ENCODE data around the gene MRPL20.

Gene MRPL20

DNA sequence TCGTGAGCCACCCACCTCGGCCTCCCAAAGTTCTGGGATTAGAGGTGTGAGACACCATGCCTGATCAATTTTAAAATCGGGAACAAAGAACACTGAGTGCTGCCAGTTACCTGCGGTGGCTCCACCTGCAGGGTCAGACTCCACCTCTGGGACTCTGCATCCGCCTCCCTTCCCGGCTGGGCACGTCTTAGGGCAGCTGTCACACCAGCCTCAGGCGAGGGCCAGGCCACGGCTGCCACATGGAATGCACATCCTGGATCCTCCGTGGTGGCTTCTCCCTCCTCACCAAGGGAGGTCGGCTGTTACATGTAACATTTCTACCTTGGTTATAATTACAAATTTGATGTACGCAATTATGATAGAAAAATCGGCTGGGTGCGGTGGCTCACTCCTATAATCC, 42.8 kb downstream of the MRPL20 start:
- TF ChIP-seq, protein P1, sequence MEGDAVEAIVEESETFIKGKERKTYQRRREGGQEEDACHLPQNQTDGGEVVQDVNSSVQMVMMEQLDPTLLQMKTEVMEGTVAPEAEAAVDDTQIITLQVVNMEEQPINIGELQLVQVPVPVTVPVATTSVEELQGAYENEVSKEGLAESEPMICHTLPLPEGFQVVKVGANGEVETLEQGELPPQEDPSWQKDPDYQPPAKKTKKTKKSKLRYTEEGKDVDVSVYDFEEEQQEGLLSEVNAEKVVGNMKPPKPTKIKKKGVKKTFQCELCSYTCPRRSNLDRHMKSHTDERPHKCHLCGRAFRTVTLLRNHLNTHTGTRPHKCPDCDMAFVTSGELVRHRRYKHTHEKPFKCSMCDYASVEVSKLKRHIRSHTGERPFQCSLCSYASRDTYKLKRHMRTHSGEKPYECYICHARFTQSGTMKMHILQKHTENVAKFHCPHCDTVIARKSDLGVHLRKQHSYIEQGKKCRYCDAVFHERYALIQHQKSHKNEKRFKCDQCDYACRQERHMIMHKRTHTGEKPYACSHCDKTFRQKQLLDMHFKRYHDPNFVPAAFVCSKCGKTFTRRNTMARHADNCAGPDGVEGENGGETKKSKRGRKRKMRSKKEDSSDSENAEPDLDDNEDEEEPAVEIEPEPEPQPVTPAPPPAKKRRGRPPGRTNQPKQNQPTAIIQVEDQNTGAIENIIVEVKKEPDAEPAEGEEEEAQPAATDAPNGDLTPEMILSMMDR (IDR thresholded peaks at IDR 0.05; ENCODE audit: low read length, missing control alignments) = no peak
- DNase-seq (ENCODE audit: low read depth) = no peak
- no peak overlapping the region for H3K4me3 ChIP-seq (replicated peaks; ENCODE audit: low read depth, low read length)

DNA sequence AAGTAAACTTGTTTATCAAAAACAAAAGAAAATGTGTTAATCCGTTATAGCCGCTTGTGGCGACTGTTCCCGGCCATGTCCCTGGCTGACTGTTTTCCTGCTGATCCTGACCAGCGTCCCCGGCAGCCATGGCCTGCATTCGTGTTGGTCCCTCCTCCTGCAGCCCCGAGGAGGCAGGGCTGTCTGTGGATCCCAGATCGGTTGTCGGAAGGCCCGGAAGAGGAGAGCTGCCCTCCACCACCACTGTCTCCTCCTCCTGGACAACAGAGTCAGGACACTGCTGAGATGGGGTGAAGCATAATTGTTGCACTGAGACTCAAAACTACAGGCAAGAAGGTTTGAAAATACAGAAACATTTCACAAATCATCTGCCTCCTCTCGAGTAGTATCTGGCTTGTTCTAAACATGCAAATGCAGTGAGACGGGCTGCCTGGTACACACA, 45.1 kb downstream of the MRPL20 start:
- peak; percentile 79 for DNase-seq (ENCODE audit: low read depth)
- H3K4me3 ChIP-seq (replicated peaks; ENCODE audit: low read depth, low read length) = no peak overlapping the region
- TF ChIP-seq, protein P1 (IDR thresholded peaks at IDR 0.05; ENCODE audit: low read length, missing control alignments) = peak; percentile 7

DNA sequence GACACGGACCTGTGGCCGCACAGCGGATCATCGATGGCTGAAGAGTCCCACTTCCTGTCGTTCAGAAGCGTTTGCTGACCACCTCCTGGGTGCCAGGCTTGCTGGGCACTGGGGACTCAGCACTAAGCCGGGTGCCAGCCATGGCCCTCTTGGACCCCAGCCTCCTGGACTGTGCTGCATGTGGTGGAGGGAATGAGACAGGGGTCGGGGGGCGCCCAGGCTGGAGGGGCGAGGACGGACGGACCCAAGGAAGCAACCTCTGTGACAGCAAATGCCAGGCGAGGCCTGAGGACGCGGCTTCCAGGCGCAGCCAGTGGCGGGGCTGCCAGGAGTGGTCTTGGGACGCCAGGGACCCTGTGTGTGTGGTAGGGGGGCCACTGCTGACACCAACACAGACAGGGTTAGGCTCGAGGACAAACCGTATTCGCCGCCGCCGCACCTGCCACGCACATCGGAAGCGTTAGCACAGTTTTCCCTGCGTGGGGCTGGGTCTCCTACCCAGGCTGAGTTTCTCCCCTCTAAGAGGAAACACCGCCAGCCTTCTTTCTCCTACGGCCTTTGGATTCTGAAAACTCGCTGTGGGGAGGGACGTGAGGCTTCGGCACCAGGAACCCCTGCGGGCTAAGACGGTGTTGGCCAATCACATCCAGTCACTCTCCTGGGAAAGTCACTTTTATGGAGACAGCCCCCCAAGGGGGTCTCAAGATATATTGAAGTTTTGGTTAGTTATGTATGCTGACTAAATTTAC, 45.7 kb downstream of the MRPL20 start:
- no peak overlapping the region for H3K4me3 ChIP-seq (replicated peaks; ENCODE audit: low read depth, low read length)
- TF ChIP-seq, protein P1 (IDR thresholded peaks at IDR 0.05; ENCODE audit: low read length, missing control alignments) = no peak
- DNase-seq (ENCODE audit: low read depth) = no peak

DNA sequence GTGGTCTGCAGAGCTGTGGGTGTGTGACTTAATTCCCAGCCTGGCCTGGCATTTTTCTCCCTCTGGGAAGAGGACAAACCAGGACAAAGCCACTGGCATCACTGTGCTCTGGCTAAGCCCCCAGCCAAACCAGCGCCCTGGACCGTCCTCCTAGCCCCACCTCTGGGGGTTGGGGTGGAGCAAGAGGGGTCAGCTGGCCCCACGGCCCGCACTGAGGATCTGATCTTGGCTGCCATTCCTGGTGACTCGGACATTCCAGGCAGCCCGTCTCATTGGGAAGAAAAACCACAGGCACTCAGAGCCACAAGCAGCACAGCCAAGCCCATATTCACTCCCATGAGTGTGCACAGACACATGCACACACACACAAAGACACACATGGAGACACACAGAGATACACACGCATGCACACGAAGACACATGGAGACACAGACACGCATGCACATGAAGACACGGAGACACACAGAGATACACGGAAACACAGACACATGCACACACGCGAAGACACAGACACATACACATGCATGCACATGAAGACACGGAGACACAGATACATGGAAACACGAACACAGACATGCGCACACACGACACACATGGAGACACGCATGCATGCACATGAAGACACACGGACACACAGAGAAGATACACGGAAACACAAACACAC, 46.5 kb downstream of the MRPL20 start:
- no peak overlapping the region for H3K4me3 ChIP-seq (replicated peaks; ENCODE audit: low read depth, low read length)
- TF ChIP-seq, protein P1 (IDR thresholded peaks at IDR 0.05; ENCODE audit: low read length, missing control alignments) = no peak
- DNase-seq (ENCODE audit: low read depth) = peak; percentile 87

DNA sequence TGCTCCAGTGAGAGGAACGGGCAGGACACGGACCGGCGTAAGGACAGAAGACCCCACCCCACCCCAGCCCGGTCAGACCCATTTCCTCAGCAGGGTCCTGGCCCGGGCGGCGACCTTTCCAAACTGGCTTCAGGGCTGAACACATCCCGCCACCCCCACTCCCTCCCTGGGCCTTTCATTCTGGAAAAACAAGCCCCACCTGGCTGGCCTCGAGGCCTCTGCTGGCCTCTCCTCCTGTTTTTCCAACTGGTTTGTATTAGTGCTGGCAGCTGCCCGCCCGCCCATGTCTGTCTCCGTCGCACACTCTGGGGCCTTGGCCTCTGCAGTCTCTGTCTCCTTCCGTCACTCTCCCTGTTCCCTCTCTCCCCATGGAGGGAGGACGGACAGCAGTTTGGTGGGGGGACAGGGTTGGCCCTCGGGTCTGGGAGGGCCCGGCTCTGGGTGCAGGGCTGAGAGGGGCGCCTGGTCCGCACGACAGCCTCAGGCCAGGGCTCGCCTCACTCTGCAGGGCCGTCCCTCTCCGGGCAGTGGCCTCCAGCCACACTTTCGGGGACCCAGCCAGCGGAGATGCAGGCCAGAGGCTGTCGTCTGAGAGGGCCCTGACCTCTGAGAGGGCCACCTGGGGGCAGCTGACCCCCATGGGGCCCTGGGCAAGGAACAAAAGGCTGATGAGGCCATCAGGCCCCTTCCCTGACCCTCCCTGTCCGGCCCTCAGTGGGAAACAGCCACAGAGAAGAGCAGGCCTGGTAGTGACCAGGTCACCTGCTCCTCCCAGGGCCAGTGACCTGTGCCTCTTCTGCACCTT, 47.2 kb downstream of the MRPL20 start:
- DNase-seq (ENCODE audit: low read depth) = no peak
- TF ChIP-seq, protein P1 (IDR thresholded peaks at IDR 0.05; ENCODE audit: low read length, missing control alignments) = no peak
- H3K4me3 ChIP-seq (replicated peaks; ENCODE audit: low read depth, low read length) = no peak overlapping the region

DNA sequence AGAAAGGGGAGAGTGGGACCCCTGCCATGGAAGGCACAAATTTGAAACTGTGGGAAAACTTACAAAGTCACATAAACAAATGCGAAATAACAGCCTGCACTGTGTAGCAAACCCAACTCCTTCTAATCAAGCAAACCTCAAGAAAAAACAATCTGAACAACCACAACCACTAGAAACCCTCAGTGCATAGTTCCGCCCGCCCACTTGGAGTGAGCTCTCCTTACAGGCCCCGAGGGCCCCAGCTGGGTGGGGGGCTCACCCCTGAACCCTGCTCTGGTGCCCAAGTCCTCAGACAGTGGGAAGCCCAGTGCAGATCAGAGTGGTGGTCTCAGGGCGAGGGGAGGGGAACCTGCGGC, 47.8 kb downstream of the MRPL20 start:
- TF ChIP-seq, protein P1 (IDR thresholded peaks at IDR 0.05; ENCODE audit: low read length, missing control alignments) = no peak
- H3K4me3 ChIP-seq (replicated peaks; ENCODE audit: low read depth, low read length) = no peak overlapping the region
- no peak for DNase-seq (ENCODE audit: low read depth)

All from fibroblast of pulmonary artery (primary cell).